HepG2 (cell line): ENCODE data around the gene MGMT.

ENCODE experiments used
- CTCF ChIP-seq: sonication (generic); formaldehyde crosslinking; IDR thresholded peaks from 2 replicates; pipeline ENCODE4 v1.5.0; 2020; ENCODE audit warnings: mild to moderate bottlenecking, missing genetic modification reagents, moderate library complexity
- KDM1A ChIP-seq: IDR thresholded peaks from 2 replicates; pipeline ENCODE4 v1.6.1; 2016; ENCODE audit warnings: missing compliant biosample characterization
- POLR2AphosphoS5 ChIP-seq: IDR thresholded peaks from 2 replicates; pipeline ENCODE4 v1.6.1; 2012; ENCODE audit warnings: low read depth, low read length
- REPIN1 ChIP-seq: sonication (generic); formaldehyde crosslinking; IDR thresholded peaks from 2 replicates; pipeline ENCODE4 v1.8.0; 2022; ENCODE audit warnings: missing genetic modification reagents, low read depth, mild to moderate bottlenecking, borderline replicate concordance
- ZNF10 ChIP-seq: sonication (generic); formaldehyde crosslinking; IDR thresholded peaks from 2 replicates; pipeline ENCODE4 v1.4.0; 2020; ENCODE audit warnings: mild to moderate bottlenecking, low read depth, missing genetic modification reagents, borderline replicate concordance
- ZNF451 ChIP-seq: sonication (generic); formaldehyde crosslinking; IDR thresholded peaks from 2 replicates; pipeline ENCODE4 v1.5.0; 2020; ENCODE audit warnings: mild to moderate bottlenecking, missing genetic modification reagents
- ZNF768 ChIP-seq: sonication (generic); formaldehyde crosslinking; IDR thresholded peaks from 2 replicates; pipeline ENCODE4 v1.4.0; 2020; ENCODE audit warnings: missing genetic modification reagents
- ZNF788 ChIP-seq: sonication (generic); formaldehyde crosslinking; IDR thresholded peaks from 2 replicates; pipeline ENCODE4 v1.5.0; 2020; ENCODE audit warnings: mild to moderate bottlenecking, missing genetic modification reagents, borderline replicate concordance

- TF ChIP-seq POLR2AphosphoS5: no peak
- no peak for TF ChIP-seq ZNF768 (CRISPR knock-in tag)
- TF ChIP-seq ZNF451 (CRISPR knock-in tag): no peak
- no peak for TF ChIP-seq CTCF
- TF ChIP-seq REPIN1 (CRISPR knock-in tag): no peak
- TF ChIP-seq ZNF788 (CRISPR knock-in tag): no peak
- no peak for TF ChIP-seq ZNF10 (CRISPR knock-in tag)
- TF ChIP-seq KDM1A (CRISPR knock-in tag): no peak
Measured at GRCh38 chr10:129615381-129615780, 148.3 kb downstream of the MGMT start.
